Midbrain (tissue), 1 donor: Measurements from ENCODE around the gene FCRL3.
"Not testable (repeated sequence)": the region's sequence is repeated elsewhere in the genome, so short reads cannot be mapped to it uniquely, and the experiment has no call there.

Source experiments
- DNase-seq: peaks from one replicate; lab custom pipeline; 2025; lab: John Stamatoyannopoulos, UW

FCRL3 gene, protein sequence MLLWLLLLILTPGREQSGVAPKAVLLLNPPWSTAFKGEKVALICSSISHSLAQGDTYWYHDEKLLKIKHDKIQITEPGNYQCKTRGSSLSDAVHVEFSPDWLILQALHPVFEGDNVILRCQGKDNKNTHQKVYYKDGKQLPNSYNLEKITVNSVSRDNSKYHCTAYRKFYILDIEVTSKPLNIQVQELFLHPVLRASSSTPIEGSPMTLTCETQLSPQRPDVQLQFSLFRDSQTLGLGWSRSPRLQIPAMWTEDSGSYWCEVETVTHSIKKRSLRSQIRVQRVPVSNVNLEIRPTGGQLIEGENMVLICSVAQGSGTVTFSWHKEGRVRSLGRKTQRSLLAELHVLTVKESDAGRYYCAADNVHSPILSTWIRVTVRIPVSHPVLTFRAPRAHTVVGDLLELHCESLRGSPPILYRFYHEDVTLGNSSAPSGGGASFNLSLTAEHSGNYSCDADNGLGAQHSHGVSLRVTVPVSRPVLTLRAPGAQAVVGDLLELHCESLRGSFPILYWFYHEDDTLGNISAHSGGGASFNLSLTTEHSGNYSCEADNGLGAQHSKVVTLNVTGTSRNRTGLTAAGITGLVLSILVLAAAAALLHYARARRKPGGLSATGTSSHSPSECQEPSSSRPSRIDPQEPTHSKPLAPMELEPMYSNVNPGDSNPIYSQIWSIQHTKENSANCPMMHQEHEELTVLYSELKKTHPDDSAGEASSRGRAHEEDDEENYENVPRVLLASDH

DNA sequence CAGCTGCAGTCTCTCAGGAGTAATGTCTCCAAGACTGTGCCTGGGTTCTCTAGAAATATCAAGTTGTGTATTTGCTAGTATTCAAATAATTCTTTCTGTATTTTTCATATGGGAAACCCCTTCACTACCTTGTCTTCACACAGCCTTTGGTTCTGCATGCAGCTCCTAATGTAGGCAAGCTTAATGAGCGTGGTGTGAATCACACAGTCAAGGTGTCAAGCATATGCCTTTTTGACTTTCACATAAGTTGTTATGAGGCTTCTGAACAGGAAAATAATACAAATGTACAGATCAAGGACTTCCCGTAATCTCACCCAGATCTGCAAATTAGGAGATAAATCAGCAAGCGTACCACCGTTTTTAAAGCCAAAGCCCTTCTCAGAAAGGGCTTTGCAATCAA, at the start of gene FCRL3:
Gene FCRL3 (minus strand): TSS at position 38 of the 400 bp plus-strand sequence. CDS start 280 bp downstream, outside the sequence.
- DNase-seq = no peak

DNA sequence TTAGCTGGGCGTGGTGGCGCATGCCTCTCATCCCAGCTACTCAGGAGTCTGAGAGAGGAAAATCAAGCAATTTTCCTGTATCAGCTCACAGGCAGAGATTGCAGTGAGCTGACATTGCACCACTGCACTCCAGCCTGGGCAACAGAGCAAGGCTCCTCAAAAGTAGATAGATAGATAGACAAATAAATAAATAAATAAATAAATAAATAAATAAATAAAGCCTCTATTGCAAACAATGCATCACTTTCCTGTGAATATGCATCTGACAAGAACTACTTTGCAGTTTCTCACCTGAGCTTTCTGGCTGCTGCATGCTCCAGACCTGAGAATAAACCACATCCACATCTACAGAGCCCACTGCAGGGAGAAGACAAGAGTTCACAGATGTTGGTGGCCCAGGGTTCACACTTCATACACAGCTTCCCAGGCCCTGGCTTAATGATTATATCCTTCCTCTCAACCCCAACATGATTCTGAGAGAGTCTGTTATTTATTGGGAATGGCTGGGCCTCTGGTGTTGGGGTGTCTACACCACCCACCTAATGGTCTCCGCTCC, 47.8 kb upstream of the FCRL3 start:
- no peak for DNase-seq

DNA sequence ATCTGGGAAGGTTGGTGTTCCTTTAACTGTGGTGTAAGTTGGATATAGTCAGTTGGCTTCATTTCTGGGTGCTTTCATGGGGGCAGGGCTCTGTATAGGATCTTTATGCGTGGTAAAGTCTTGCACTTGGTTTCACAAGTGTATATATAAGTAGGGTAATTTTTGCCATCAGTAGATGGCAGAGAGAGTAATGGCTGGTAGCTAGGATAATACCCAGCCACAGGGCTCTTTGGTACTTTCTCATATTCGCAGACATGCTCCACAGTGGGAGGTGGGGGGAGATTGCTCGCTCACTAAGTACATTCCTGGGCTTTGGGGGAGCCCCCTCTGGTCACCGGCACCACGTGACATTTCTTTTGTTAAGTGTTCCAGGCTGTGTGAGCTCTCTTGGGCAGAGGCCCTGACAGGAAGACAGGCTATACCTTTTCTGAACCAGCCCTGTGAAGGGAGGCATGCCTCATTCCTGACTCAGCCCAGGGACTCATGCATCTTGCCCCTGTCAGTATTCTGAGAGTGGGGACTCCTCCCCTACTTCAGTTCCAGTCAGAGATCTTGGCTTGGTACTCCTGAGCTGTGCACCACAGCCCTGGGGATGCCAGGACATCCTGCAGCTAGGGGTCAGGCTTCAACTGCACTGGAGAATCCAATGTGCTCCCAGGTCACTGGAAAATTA, 38.8 kb upstream of the FCRL3 start:
- DNase-seq = no peak

DNA sequence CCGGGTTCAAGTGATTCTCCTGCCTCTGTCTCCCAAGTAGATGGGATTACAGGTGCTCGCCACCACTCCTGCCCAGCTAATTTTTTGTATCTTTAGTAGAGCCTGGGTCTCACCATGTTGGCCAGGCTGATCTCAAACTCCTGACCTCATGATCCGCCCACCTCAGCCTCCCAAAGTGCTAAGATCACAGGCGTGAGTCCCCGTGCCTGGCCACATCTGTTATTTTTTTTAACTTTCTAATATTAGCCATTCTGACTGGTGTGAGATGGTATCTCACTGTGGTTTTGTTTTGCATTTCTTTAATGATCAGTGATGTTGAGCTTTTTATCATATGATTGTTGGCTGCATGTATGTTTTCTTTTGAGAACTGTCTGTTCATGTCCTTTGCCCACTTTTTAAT, 35.4 kb upstream of the FCRL3 start:
- DNase-seq = not testable (repeated sequence)

DNA sequence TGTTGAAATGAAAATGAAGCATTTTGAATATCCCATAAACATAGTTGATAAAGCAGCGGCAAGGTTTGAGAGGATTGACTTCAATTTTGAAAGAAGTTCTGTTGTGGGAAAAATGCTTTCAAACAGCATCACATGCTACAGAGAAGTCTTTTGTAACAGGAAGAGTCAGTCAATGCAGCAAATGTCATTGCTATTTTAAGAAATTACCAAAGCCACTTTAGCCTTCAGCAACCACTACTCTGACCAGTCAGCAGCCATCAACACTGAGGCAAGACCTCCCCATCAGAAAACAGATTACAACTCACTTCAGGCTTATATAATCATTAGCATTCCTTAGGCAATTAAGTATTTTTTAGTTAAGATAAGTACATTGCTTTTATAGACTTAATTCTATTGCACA, 33.8 kb upstream of the FCRL3 start:
- DNase-seq = no peak

DNA sequence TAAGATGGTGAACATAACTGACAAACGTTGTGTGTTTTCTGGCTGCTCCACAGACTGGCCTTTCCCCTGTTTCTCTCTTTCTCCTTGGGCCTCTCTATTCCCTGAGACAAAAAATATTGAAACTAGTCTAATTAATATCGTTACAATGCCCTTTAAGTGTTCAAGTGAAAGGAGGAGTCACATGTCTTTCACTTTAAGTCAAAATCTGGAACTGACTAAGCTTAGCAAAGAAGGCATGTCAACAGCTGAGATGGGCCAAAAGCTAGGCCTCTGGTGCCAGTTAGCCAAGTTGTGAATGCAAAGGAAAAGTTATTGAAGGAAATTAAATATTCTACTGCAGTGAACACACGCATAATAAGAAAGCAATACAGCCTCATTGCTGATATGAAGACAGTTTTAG, 32.2 kb upstream of the FCRL3 start:
- DNase-seq = no peak

DNA sequence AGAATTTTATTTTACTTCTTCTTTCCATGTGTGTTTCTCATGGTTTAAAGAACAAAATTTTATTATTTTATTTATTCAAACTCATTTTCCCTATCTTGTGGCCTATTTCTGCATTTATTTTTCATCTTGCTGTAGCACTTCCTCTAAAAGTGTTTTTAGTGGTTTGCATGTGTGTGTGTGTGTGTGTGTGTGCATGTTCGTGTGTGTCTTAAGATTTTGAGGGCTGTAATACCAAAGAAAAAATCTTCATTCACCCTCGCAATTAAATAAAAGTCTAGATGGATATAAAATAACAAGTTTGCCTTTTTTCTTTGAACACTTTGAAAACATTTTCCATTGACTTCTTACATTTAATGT, 24.6 kb upstream of the FCRL3 start:
- no peak for DNase-seq

DNA sequence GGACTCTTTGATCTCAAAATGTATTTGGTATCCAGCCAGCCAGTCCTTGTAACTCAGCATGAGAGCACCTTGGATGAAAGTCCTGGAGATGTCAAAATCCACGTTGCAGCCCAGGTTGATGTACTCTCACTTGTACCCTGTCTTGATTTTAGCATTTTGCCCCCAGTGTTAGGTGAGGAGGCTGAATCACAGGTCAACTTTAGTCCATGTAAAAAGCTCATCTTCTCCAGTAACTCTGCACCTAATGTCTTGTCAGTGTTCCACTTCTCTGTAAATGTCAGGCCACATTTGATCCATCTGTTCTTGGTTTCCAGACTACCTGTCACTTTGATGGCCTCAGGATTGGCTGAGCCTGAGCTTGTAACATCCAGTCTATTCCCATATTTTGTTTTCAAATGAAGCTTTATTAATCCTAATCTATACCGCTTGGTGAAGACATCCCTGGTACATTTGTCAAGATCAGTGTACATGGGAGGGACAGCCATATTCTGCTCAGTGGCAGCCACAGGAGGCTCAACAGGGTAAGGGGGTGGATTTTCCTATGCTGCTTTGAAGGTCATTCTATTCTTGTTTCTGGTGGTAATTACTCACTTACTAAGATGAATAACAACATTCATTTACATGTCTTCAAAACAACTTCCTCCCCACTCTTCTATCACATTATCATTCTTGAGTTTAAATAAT, 24.1 kb upstream of the FCRL3 start:
- no peak for DNase-seq

DNA sequence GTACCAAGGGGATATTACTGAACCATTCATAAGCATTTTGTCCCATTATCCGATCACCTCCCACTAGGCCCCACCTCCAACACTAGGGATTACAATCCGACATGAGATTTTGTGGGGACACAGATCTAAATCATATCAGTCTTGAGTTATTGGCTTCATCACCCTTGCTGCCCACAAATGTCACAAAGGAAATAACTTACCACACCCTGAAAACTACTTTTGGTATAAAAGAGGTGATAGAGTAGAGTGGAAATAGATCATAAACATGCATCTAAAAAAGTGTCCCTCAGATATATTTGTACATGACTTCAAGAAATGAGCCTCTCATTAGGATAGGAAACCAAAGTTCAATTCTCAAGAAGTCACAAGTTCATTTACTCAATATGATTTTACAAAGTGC, 22.6 kb upstream of the FCRL3 start:
- DNase-seq = no peak

DNA sequence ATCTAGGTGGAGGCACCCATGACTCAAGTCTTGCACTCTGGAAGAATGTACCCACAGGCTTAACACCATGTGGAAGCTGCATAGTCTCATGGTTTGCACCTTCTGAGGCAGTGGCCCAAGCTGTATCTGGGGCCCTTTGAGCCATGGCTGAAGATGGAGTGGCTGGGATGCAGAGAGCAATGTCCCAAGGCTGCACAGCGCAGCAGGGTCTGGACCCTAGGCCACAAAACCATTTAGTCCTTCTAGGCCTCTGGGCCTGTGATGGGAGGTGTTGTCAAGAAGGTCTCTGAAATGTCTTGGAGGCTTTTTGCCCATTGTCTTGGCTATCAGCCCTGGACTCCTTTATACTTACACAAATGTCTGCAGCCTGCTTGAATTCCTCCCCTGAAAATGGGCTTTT, 21.4 kb upstream of the FCRL3 start:
- DNase-seq = no peak

DNA sequence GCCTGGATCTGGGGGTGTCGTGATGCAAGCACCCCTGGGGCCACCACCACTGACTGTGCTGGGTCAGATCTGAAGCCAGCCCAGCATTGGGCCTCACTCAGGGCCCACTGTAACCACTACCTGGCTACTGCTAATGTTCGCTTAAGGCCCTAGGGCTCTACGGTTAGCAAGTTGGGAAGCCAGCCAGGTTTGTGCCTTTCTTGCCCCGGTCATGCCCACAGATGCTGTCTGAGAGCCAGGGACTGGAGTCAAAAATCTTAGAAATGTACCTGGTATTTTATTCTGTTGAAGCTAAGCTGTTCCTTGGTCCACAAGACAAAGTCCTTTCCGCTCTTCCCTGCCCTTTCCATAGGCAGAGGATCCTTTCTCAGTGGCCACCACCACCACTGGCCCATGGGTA, 15.2 kb upstream of the FCRL3 start:
- no peak for DNase-seq

DNA sequence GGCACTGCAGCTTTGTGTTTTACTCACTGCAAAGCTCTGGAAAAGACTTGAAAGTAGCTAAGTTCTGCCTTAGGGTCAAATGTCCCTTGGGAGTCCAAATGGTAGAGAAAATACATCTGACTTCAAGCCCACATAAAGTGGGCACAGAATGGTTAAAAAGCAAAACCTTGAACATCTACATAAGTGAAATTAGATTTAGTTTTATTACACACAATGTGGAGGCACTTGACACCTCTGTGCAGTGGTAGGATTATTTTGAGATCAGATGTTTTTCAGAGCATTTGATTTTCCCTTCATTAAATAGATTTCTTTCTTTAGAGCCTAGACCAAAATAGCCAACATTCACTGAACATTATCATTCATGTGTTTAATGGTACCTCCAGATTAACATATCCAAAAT, 11.2 kb upstream of the FCRL3 start:
- no peak for DNase-seq

DNA sequence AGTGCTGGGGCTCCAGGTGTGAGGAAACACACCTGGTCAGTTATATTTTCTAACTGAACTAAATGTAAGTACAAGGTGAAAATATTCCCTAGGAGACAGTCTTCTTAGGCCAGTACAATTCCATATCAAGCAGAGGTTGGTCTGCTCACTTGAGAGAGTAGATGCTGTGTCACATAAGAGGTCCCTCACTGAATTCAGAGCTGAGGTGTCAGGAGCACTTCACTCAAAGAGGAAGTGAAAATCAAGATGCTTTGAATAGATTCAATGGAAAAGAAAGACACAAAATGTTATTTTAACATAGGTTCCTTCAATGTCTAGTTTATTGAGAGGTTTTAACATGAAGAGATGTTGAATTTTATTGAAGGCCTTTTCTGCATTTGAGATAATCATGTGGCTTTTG, 4.3 kb upstream of the FCRL3 start:
- no peak for DNase-seq

DNA sequence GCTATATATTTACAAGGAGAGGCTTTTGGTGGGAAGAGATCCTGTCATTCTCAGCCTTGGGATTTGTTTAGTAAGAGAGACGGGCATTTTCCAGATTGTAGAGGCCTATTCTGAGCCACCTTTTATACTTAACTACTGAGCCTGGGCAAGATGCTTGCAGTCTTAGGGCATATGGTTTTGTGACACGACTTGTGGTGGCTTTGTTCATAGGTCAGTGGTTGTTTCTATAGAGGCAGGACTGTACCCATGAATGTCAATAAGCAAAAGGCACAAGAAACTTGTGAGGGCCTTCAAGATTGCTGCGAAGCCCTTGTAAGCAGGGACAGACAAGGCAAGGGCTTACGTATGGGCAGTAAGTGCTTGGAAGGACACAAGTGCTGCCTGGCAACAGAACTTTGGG, 3.4 kb upstream of the FCRL3 start:
- no peak for DNase-seq

DNA sequence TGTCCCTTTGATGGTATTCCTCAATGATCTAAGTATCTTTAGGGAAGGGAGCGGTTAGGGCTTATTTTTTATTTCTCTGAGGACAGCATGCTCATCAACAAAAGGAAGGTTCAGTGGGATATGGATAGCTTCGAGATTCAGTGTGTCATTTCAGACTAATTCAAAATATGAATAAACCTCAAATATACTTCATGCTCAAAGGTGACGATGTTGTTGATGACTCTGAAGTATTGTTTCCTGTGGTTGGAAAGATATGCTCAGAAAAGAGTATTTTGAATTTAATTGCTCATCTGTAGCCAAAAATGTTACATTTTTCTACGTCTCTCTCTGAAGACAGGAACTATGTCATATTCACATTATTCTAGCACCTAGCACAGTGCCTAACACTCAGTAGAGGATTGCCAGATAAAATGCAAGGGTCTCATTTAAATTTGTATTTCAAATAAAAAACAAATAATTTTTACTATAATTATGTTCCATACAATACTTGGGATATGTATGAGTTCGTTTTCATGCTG, 1.8 kb upstream of the FCRL3 start:
- DNase-seq = no peak

DNA sequence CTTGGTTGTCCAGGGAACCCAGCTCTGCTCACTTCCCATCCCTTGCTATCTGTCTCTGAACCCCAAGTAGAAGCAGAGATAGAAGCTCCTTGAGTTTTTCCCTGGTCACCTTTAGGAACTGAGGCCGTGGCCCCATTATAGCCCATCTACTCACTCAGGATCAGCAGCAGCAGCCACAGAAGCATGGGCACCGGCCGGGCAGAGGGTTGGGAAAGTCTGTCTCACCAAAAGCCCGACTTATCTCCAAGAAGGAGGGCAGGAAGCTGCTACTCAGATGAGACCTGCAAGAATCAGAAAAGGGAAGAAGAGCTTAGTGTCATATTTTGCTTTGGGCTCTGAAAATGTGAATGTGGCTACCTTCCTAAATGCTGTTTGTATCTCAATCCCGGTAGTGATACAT, 264 bp downstream of the FCRL3 start:
- no peak for DNase-seq

DNA sequence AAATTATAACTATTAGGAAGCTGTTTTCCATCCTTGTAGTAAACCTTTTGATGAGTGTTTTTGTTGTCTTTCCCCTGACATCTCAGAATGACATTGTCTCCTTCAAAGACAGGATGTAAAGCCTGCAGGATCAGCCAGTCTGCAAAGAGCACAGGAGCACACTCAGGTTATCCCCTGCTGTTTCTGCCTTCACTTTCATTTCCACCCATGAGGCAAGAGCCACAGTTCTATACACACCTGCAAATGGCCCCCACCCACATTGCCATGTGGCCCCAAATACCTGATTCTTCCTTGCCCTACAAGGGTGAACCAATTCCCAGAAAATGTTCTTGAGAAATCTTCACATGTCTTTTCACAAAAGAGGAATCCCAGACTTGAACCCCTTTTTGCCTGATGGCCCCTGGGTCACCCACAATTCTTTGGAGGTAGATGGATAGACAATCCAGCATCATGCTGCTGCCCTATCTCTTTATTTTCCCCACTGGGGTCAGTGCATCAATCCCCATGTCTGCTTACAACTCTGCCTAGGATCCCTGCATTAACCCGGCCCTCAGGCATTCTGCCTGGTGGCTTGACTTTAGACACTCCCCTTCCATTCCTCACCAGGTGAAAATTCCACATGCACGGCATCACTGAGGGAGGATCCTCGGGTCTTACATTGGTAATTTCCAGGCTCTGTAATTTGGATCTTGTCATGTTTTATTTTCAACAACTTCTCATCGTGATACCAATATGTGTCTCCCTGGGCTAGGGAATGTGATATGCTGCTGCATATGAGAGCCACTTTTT, 2.6 kb downstream of the FCRL3 start:
- no peak for DNase-seq

DNA sequence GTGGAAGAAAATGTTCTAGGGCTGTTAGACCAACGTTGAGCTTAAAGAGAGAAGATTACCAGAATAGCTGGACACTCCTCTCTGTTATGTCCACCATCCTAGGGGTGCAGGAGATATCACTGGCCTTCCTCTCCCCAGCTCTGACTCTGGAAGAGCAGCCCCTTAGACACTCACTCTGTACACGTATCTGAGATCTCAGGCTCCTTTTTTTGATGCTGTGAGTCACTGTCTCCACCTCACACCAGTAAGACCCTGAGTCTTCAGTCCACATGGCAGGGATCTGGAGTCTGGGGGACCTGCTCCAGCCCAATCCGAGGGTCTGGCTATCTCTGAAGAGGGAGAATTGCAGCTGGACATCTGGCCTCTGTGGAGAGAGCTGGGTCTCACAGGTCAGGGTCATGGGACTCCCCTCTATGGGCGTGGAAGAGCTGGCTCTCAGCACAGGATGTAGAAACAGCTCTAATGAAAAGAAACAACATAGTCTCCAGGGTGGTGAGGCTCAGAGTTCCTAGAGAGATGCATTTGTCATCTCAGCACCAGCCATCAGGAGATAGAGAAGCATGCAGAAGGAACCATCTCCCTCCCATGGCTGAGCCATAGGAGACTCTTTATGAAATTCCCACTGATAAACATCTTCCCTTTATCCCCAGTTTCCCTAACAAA, 3.5 kb downstream of the FCRL3 start:
- DNase-seq = no peak

DNA sequence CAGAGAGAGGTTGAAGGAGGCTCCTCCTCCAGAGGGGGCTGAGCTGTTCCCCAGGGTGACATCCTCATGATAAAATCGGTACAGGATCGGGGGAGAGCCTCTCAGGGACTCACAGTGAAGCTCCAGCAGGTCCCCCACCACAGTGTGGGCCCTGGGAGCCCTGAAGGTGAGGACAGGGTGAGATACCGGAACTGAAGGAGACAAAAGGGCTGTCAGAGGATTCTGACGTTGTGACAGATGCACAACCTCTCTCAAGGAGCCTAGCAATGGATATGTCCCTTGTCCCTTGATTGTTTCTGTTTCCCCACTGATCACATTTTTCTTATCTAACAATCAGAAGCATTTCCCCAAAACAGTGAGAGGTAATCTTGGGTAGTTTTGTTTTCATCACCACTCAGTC, 5.2 kb downstream of the FCRL3 start:
- DNase-seq = no peak

DNA sequence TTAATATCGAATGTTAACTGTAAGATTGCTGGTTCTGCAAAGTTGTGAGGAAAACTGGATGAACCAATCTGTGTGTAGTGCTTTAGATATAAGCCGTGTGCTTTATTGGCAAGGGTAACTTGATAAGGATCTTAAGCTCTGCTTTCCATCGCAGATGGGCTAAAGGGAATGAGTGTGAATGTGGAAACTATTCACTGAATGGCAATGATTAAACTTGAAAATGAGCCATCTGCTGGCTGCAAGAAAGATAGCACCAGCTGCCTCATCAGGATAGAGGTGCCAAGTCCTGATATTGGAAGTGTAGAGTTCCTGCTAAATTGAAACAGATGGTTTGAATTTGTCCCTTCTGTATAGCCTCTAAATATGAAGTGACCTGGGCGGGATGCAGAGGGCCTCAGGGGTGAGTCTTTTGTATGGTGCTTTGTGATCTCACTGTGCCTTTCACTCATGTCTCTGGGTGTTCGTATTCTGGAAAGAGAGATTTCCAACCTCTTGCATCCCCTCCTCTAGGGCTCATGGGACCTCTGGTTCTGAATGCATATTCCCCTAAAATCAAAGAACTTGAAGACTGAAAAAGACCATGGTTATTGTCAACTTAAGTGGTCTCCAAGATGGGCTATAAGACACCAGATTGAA, 9.2 kb downstream of the FCRL3 start:
- DNase-seq = peak; percentile 9
